AG10803 (cell line): ENCODE data around the gene RABGAP1.

Source experiments
- DNase-seq: peaks from one replicate; pipeline ENCODE4 v3.0.0; 2010; ENCODE audit warnings: low read depth
- H3K4me3 ChIP-seq: 2 replicates; pipeline ENCODE4 v1.5.1; 2011; ENCODE audit warnings: mild to moderate bottlenecking, low read length, control low read depth
- CTCF ChIP-seq: conservative IDR thresholded peaks from 2 replicates; pipeline ENCODE4 v1.5.1; 2011; ENCODE audit warnings: mild to moderate bottlenecking, low read length, control low read depth, inconsistent platforms

The RABGAP1 gene

GRCh38 chr9:123035791-123036190 is 95.0 kb downstream of the RABGAP1 start:
- no peak overlapping the region for H3K4me3 ChIP-seq
- DNase-seq = no peak

GRCh38 chr9:123036893-123037545 is 96.2 kb downstream of the RABGAP1 start:
- no peak for TF ChIP-seq CTCF
- DNase-seq = no peak
- no peak overlapping the region for H3K4me3 ChIP-seq

More at GRCh38 chr9:123035791-123036190, 95.0 kb downstream of the RABGAP1 start:
- no peak for TF ChIP-seq CTCF

GRCh38 chr9:123039617-123040219 is 98.9 kb downstream of the RABGAP1 start:
- TF ChIP-seq CTCF = no peak
- peak; percentile 25 for DNase-seq
- no peak overlapping the region for H3K4me3 ChIP-seq

DNA sequence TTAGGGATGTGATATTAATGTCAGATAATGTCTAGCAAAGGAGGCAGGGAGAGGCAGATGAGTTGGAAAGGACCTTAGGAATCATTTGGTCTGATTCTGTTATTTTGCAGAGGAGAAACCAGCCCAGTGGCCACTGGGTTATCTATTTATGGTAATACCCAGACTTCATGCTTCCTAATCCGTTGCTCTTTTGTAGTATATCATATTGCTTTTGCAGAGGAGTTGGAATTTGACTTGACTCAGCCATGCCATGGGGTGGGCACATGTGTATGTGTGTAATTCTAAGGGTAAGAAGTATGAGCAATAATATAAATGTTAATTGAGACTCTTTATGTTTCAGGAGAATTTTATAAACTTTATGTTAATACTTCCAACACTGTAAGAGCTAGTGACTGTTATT is 100.0 kb downstream of the RABGAP1 start:
- no peak overlapping the region for H3K4me3 ChIP-seq
- no peak for TF ChIP-seq CTCF
- DNase-seq = no peak

GRCh38 chr9:123041489-123041888 is 100.7 kb downstream of the RABGAP1 start:
- no peak for TF ChIP-seq CTCF
- no peak overlapping the region for H3K4me3 ChIP-seq
- DNase-seq = no peak

- DNase-seq = no peak
- no peak overlapping the region for H3K4me3 ChIP-seq
- TF ChIP-seq CTCF = no peak
These were observed 102.5 kb downstream of the RABGAP1 start for GRCh38 chr9:123043081-123043939.
